HG02943 (cell line): Measurements from ENCODE around the gene PLEKHA6.

Experiments
- ATAC-seq: cut with Tn5 transposase; IDR thresholded peaks from one replicate; pipeline ENCODE4 v1.9.1; 2021; ENCODE audit warnings: mild to moderate bottlenecking, low read depth, moderate library complexity; ENCODE audit not compliant: unreplicated experiment

PLEKHA6 gene

GRCh38 chr1:204357551-204358490 is 1.9 kb downstream of the PLEKHA6 start:
- no peak for ATAC-seq

- no peak for ATAC-seq
These were observed 2.7 kb downstream of the PLEKHA6 start for GRCh38 chr1:204356997-204357396.

DNA sequence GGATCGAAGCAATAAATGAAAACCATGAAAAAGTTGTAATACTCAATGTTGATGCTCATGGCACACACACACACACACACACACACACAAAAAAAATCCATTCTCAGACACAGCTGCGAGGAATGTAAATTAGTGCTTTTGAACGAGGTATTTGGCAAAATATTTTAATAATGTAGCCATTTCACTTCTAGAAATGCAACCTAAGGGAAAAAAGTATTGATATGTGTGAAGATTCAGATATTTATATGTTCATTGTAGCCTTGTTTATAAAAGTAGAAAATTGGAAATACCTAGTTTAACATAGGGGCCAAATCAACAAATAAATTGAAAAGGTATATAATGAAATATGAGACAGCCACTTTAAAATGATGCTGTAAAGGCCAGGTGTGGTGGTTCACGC is 3.8 kb downstream of the PLEKHA6 start:
- ATAC-seq = no peak

DNA sequence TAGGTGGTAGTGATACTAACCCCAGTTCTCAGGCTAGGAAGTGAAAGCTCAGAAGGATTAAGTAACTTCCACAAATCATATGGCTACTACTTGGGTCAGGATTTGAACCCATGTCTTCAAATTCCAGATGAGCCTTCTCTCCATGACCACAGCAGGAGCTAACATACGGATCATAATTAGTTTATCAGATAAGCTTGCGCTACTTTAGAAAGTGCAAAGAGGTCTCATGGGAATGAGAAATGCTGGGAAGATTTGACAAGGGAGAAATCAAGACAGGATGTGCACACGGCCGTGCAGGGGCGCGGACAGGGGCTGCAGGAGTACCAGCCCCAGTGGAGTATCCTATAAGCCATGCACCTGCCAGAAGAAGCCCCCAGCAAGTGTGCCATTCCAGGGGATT is 5.2 kb downstream of the PLEKHA6 start:
- no peak for ATAC-seq

DNA sequence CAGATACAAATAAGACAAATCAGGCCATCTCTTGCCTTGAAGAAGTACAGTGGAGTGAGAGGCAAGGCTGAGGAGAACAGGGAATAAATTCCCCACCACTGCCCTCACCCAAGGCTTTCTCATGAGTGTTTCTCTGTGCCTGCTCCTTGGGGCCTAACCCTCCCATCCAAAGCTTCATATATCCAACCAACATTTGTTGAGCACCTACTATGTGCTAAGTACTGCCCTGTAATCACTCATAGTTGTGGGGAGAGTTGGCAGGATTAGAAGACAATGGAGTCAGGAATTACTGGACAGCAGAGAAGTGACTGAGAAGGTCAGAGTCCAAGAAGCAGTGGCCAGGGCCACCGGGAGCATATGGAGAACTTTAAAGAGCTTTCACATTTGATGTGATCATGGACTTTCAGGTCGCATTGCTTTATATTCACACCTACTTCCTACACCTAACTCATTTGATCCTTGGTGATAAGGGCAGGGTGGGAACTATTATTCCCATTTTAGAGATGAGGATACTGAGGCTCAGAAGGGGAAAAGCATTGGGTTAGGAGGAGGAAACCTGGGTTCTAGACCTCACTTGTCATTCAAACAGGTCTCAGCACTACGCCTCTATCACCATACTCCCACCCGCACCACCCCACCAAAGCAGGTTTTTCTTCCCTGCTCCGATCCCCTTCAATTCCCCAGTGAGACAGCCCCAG is 6.4 kb downstream of the PLEKHA6 start:
- no peak for ATAC-seq

- ATAC-seq = no peak
These were observed 8.7 kb downstream of the PLEKHA6 start for GRCh38 chr1:204350857-204351573.

DNA sequence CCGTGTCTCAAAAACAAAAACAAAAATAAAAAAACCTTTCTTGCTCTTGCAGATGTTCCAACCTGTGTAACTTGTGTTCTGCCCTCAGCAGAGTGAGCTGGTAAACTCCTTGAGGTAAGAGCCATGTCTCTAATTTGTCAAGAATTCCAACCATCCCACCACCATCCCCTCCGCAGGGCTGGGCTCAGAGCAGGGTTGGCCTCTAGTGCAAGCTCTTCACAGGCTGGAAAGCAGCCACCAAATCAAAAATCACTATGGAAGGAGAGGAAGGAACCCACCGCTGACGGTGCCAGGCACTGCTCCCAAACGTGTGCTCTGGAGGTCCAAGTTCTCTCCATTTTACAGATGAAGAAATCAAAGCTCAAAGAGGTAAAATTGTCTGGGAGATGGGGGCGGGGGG is 9.4 kb downstream of the PLEKHA6 start:
- ATAC-seq = no peak

DNA sequence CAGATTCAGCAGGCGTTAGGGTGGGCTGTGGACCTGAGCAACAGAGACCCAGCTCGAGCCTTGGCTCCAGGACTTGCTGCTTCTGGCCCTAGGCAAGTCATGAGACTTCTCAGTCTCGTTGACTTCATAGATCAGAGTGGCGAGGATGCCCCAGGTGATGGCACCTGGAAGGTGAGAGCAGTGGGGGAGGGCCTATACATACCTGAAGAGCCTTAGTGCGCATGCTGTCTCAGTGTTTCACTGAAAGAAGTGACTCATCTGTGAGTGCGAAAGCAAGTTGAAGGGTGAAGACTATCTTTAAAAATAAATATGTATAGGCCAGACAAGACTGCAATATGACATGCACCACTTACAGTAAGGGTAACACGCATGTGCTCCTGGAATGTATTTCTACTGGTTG is 10.1 kb downstream of the PLEKHA6 start:
- ATAC-seq = no peak

- ATAC-seq = no peak
These were observed 11.0 kb downstream of the PLEKHA6 start for GRCh38 chr1:204348722-204349121.

DNA sequence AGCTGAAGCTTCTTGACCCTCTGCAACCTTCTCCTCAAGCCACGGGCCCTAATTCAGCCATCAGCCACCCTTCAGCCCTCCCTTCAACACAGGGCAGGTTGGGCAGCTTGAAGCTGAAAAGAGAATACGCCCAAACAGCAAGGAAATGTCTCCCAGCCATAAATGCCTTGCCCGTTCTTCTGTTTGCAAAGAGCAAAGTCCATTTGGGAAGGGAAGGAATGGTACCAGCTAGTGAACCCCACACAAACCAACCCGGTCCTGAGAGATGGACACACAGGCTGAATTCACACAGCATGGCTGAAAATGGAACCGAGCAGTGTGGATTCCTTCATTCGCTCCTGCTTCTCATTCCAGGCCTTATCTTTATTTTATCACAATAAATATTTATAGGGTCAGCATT is 11.5 kb downstream of the PLEKHA6 start:
- no peak for ATAC-seq

GRCh38 chr1:204345941-204346645 is 13.6 kb downstream of the PLEKHA6 start:
- no peak for ATAC-seq

DNA sequence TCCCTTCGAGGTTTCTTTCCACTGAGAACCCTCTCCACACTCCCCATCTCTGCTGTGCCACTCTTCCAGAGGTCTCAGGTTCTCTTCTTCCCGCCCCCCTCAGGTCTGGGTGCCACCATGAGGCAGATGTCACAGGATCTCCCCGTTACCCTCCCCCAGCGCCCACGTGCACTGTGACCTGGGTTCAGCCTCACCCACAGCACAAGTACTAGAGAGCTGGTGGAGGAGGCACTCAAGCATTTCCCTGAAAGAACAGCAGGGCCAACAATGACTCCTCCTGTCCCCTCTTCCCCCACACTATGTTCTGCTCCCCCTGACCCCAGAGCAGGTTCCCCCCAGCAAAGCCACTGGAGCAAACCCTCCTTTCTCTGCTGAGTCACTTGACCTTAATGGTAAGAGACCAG is 14.3 kb downstream of the PLEKHA6 start:
- no peak for ATAC-seq

- no peak for ATAC-seq
These were observed 14.9 kb downstream of the PLEKHA6 start for GRCh38 chr1:204344665-204345355.

GRCh38 chr1:204343802-204344201 is 15.9 kb downstream of the PLEKHA6 start:
- ATAC-seq = no peak

DNA sequence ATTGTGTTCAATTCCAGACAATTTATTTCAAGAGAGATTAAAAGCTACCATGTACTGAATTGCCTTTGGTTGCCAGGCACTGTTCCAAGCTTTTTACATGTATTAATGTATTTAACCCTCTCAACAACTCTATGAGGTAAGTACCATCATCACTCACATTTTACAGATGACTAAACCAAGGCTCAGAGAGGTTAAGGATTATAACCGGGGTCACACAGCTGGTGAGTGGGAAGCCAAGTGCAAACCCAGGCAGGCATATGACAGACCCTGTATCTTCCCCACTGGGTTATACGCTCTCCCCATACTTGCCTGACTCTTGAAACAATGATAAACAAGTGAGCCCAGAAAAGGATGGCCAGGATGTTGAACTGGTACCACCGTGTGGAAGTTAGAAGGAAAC is 16.5 kb downstream of the PLEKHA6 start:
- no peak for ATAC-seq

GRCh38 chr1:204342310-204342709 is 17.4 kb downstream of the PLEKHA6 start:
- ATAC-seq = no peak

GRCh38 chr1:204341380-204341779 is 18.3 kb downstream of the PLEKHA6 start:
- ATAC-seq = no peak

GRCh38 chr1:204340081-204340889 is 19.4 kb downstream of the PLEKHA6 start:
- no peak for ATAC-seq

- ATAC-seq = no peak
These were observed 20.2 kb downstream of the PLEKHA6 start for GRCh38 chr1:204339541-204339940.
